ENCODE measurements around the gene FES. TPM values are rescaled to one million over a fixed set of nuclear protein-coding genes. Genes with fewer than 3 reads are reported as not detected.

Gene FES
- total RNA-seq, 4 donors from 2014 or later: 5.3 to 13.5 (median 10.1) TPM

GRCh38 chr15:90934256-90934948 lies 50.1 kb downstream of the FES start:
- peak; percentile 47 to 52 for ATAC-seq
- Histone ChIP-seq H3K36me3 (peaks cover 0 to 27% of the 10 kb centered on the region in 2 donors), H3K27me3 (no peaks in the 10 kb centered on the region), H3K4me3 (peak overlapping the region; percentile 74 to 92 (median 83)), H3K27ac (peak overlapping the region; percentile 79 to 89 (median 84)), H3K4me1 (peaks cover 42 to 43% of the 10 kb centered on the region in 2 donors), H3K9me3 (no peaks in the 10 kb centered on the region)
- peak; percentile 79 to 96 (median 87) for TF ChIP-seq CTCF (IDR thresholded peaks at IDR 0.05 in 4 of 5, conservative IDR thresholded peaks at IDR 0.05 in 1 of 5)
- TF ChIP-seq POLR2A (IDR thresholded peaks at IDR 0.05): no peak
- peak; percentile 61 to 84 for DNase-seq
- in situ Hi-C loops (cut with MboI; ENCODE audit: low sequenced_read_pairs in 4 of 4) (no loop called here), intact Hi-C loops (cut with DNase I; ENCODE audit: low total_unique reads) (loop anchor here (5.0 kb wide), 1 partner anchor 217 kb away; the partner anchor contains the start of gene BLM)

- peaks cover 42% of the 10 kb centered on the region in 2 donors for H3K4me1 ChIP-seq
These were observed 50.8 kb downstream of the FES start, which contains the start of gene UNC45A for GRCh38 chr15:90934949-90935751. TSS of gene UNC45A (plus strand) at chr15:90935285. CDS start at chr15:90935325, 40 bp downstream.

GRCh38 chr15:90936823-90937222 lies 52.5 kb downstream of the FES start:
- Histone ChIP-seq H3K4me1 (peaks cover 28% of the 10 kb centered on the region in 2 donors), H3K4me3 (no peak overlapping the region), H3K27ac (no peak overlapping the region), H3K27me3 (no peaks in the 10 kb centered on the region), H3K9me3 (no peaks in the 10 kb centered on the region), H3K36me3 (peaks cover 0 to 52% of the 10 kb centered on the region in 2 donors)
- DNase-seq (no peak), ATAC-seq (no peak)
- intact Hi-C loops (cut with DNase I; ENCODE audit: low total_unique reads): no loop called here
- TF ChIP-seq POLR2A (IDR thresholded peaks at IDR 0.05) (no peak), CTCF (IDR thresholded peaks at IDR 0.05 in 4 of 5, conservative IDR thresholded peaks at IDR 0.05 in 1 of 5) (no peak)
- in situ Hi-C loops (cut with MboI; ENCODE audit: low sequenced_read_pairs in 4 of 4): no loop called here

More at GRCh38 chr15:90934949-90935751, 50.8 kb downstream of the FES start, which contains the start of gene UNC45A:
- Histone ChIP-seq H3K36me3 (peaks cover 0 to 35% of the 10 kb centered on the region in 2 donors), H3K9me3 (no peaks in the 10 kb centered on the region), H3K27me3 (no peaks in the 10 kb centered on the region), H3K27ac (peak within 1 kb of the TSS; percentile 79 to 89 (median 84)), H3K4me3 (peak within 1 kb of the TSS; percentile 74 to 92 (median 83))
- in situ Hi-C loops (cut with MboI; ENCODE audit: low sequenced_read_pairs in 4 of 4): no loop called here
- intact Hi-C loops (cut with DNase I; ENCODE audit: low total_unique reads): loop anchor here (5.0 kb wide), 1 partner anchor 218 kb away; the partner anchor contains the start of gene BLM
- ATAC-seq (peak; percentile 50 to 71), DNase-seq (peak; percentile 85 to 86)
- TF ChIP-seq CTCF (IDR thresholded peaks at IDR 0.05 in 4 of 5, conservative IDR thresholded peaks at IDR 0.05 in 1 of 5) (no peak), POLR2A (IDR thresholded peaks at IDR 0.05) (peak; percentile 56 to 58)

- Histone ChIP-seq H3K27ac (no peak overlapping the region), H3K9me3 (no peaks in the 10 kb centered on the region), H3K27me3 (no peaks in the 10 kb centered on the region), H3K36me3 (peaks cover 0 to 66% of the 10 kb centered on the region in 2 donors), H3K4me1 (peaks cover 17 to 23% of the 10 kb centered on the region in 2 donors), H3K4me3 (no peak overlapping the region)
- in situ Hi-C loops (cut with MboI; ENCODE audit: low sequenced_read_pairs in 4 of 4) (no loop called here), intact Hi-C loops (cut with DNase I; ENCODE audit: low total_unique reads) (no loop called here)
- ATAC-seq (no peak), DNase-seq (no peak)
- TF ChIP-seq POLR2A (IDR thresholded peaks at IDR 0.05): no peak
- TF ChIP-seq CTCF (IDR thresholded peaks at IDR 0.05 in 4 of 5, conservative IDR thresholded peaks at IDR 0.05 in 1 of 5): no peak
These were observed 54.0 kb downstream of the FES start for GRCh38 chr15:90938261-90938660.

Data from gastrocnemius medialis (tissue), 4 donors.